GOT3 (cell line): Measurements from ENCODE around the gene LMAN2L.

Experiments
- DNase-seq: peaks from one replicate; lab custom pipeline; 2025; ENCODE audit warnings: mixed read lengths; lab: John Stamatoyannopoulos, UW

The LMAN2L gene

GRCh38 chr2:96760036-96760985, 20.4 kb upstream of the LMAN2L start, which contains the start of gene CNNM4:
CNNM4 (plus strand) TSS chr2:96760902; CDS start chr2:96761000, 98 bp downstream.
- peak; percentile 82 for DNase-seq

- no peak for DNase-seq
Measured at GRCh38 chr2:96759548-96759947, 19.7 kb upstream of the LMAN2L start.

GRCh38 chr2:96758987-96759386, 19.1 kb upstream of the LMAN2L start:
- no peak for DNase-seq

- no peak for DNase-seq
Measured at GRCh38 chr2:96757477-96757860, 17.6 kb upstream of the LMAN2L start.

GRCh38 chr2:96756788-96757476, 17.1 kb upstream of the LMAN2L start:
- DNase-seq: no peak

GRCh38 chr2:96754317-96754716, 14.5 kb upstream of the LMAN2L start:
- no peak for DNase-seq

- no peak for DNase-seq
Measured at GRCh38 chr2:96753661-96754282, 13.9 kb upstream of the LMAN2L start.

GRCh38 chr2:96751800-96752199, 11.9 kb upstream of the LMAN2L start:
- no peak for DNase-seq

GRCh38 chr2:96747061-96747617, 7.3 kb upstream of the LMAN2L start:
- DNase-seq: no peak

- no peak for DNase-seq
Measured at GRCh38 chr2:96739076-96739632, 710 bp downstream of the LMAN2L start.

- DNase-seq: no peak
Measured at GRCh38 chr2:96737831-96738230, 2.0 kb downstream of the LMAN2L start.

GRCh38 chr2:96737251-96737650, 2.6 kb downstream of the LMAN2L start:
- no peak for DNase-seq

- DNase-seq: no peak
Measured at GRCh38 chr2:96734880-96735583, 4.8 kb downstream of the LMAN2L start.

- DNase-seq: no peak
Measured at GRCh38 chr2:96733931-96734330, 5.9 kb downstream of the LMAN2L start.

- DNase-seq: no peak
Measured at GRCh38 chr2:96730212-96730611, 9.7 kb downstream of the LMAN2L start.

GRCh38 chr2:96729748-96730147, 10.1 kb downstream of the LMAN2L start:
- no peak for DNase-seq

GRCh38 chr2:96727431-96727830, 12.4 kb downstream of the LMAN2L start:
- no peak for DNase-seq

- DNase-seq: no peak
Measured at GRCh38 chr2:96726131-96726530, 13.7 kb downstream of the LMAN2L start.

GRCh38 chr2:96716388-96716787, 23.5 kb downstream of the LMAN2L start:
- no peak for DNase-seq

GRCh38 chr2:96715658-96716057, 24.2 kb downstream of the LMAN2L start:
- no peak for DNase-seq

GRCh38 chr2:96710985-96711384, 28.9 kb downstream of the LMAN2L start:
- no peak for DNase-seq
